GM19372 (cell line): Measurements from ENCODE around the gene PGAP1.

Experiments used
- ATAC-seq: cut with Tn5 transposase; IDR thresholded peaks from one replicate; pipeline ENCODE4 v1.9.1; 2021; ENCODE audit warnings: mild to moderate bottlenecking, low read depth, moderate library complexity; ENCODE audit not compliant: unreplicated experiment

Gene PGAP1, protein sequence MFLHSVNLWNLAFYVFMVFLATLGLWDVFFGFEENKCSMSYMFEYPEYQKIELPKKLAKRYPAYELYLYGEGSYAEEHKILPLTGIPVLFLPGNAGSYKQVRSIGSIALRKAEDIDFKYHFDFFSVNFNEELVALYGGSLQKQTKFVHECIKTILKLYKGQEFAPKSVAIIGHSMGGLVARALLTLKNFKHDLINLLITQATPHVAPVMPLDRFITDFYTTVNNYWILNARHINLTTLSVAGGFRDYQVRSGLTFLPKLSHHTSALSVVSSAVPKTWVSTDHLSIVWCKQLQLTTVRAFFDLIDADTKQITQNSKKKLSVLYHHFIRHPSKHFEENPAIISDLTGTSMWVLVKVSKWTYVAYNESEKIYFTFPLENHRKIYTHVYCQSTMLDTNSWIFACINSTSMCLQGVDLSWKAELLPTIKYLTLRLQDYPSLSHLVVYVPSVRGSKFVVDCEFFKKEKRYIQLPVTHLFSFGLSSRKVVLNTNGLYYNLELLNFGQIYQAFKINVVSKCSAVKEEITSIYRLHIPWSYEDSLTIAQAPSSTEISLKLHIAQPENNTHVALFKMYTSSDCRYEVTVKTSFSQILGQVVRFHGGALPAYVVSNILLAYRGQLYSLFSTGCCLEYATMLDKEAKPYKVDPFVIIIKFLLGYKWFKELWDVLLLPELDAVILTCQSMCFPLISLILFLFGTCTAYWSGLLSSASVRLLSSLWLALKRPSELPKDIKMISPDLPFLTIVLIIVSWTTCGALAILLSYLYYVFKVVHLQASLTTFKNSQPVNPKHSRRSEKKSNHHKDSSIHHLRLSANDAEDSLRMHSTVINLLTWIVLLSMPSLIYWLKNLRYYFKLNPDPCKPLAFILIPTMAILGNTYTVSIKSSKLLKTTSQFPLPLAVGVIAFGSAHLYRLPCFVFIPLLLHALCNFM

DNA sequence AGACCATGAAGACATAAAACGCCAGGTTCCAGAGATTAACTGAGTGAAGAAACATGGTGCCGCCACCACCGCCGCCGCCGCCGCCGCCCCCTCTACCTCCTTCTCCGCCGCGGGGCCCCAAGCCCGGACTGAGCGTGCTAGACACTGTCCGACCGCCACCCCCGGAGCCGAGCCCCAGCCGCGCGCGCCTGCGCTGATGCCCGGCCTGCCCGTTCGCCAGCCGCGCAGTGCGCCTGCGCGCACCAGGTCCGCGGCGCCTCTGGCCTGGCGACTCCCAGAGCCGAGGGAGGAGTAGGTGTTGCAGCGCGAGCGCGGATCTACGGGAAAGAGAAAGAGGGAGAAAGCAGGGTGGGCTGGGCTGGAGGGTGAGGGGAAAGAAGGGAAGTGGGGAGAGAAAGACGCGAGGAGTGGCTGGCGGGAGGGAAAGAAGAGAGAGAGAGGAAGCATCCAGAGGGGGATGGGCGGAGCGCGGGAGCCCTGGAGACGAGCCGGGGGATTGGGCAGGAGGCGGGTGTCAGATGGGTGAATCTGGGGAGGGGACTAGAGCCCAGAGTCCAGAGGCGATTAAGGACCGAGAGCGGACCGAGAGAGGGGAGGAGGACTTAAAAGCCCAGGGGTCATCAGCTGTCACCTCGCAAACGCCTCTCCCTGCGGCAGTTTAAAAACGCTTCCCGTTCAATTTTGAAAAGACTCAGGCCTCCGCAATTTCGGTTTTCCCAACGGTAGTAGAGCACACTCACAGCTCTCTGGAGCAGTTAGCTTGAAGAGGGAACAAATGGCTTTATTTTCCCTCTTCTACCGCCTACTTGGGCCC, at the start of gene PGAP1:
Gene PGAP1, minus strand, starts transcription at position 146 of the 814 bp plus-strand sequence. Its CDS starts 91 bp downstream, at position 55.
- peak; percentile 84 for ATAC-seq

GRCh38 chr2:196974970-196975369, 48.5 kb upstream of the PGAP1 start:
- ATAC-seq = no peak

GRCh38 chr2:196971574-196972279, 45.2 kb upstream of the PGAP1 start:
- no peak for ATAC-seq

DNA sequence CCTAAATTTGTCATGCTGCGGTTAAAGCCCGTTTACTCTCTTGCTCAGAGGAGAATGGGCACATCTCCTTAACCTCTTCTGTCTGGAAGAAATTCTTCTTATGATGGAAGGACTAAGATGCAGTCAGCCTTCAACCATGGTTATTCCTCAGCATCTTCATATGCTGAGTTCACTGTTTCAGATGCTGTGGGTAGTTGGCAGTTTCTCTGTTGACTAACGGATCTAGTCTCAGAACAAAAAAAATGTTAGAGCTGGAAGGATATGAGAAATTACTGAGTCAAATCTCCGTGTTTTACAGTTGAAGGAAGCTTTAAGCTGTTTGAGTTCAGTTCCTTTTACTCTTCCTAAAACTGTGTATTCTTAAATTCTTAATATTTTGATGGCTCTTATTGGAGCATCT, 43.6 kb upstream of the PGAP1 start:
- no peak for ATAC-seq

DNA sequence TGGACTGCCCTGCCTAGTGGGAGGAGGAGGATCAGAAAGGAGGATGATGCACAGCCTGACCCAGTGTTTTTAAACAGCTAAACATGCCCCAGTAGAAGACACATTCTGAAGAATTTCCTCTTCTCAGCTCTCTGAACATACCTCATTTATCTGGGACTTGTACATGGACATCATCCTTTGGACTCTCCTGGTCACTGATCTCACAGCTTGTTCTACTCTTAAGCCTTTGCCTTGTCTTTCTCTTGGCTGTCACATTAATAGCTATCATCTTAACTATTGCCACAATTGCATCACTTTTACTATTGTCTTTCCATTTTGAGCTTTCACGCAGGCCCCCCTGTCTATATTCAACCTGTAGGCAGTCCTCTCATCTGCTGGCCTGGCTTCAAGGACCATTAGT, 42.0 kb upstream of the PGAP1 start:
- no peak for ATAC-seq

DNA sequence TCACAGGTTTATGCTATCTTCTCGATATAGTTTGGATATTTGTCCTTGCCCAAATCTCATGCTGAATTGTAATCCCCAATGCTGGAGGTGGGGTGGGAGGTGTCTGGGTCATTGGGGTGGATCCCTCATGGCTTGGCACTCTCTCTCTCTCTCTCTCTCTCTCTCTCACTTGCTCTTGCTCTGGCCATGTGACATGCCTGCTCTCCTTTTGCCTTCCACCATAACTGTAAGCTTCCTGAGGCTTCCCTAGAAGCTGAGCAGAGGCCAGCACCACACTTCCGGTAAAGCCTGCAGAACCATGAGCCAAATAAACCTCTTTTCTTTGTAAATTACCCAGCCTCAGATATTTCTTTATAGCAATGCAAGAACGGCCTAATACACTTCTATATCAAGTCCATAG, 41.3 kb upstream of the PGAP1 start:
- no peak for ATAC-seq

- ATAC-seq = no peak
Measured at GRCh38 chr2:196967116-196967515, 40.6 kb upstream of the PGAP1 start.

DNA sequence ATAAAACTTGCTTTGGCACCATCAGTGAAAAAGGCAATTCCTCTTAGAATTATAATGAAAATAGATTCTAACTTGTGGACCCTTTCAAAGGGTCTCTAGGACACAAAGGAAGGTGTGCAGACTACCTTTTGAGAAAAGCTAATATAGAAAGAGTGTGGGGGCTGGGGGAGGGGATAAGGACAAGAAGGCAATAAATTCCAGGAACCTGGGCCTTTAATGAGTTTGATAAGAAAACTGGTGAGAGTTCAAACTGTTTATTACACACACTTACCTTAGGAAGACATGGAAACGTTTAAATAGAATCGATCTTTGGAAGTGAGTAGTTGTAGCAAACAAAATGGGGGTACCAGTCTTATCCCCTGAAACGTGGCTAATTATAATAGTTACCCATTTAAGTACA, 39.6 kb upstream of the PGAP1 start:
- no peak for ATAC-seq

- ATAC-seq = no peak
Measured at GRCh38 chr2:196965651-196966050, 39.1 kb upstream of the PGAP1 start.

- ATAC-seq = no peak
Measured at GRCh38 chr2:196963961-196964360, 37.5 kb upstream of the PGAP1 start.

DNA sequence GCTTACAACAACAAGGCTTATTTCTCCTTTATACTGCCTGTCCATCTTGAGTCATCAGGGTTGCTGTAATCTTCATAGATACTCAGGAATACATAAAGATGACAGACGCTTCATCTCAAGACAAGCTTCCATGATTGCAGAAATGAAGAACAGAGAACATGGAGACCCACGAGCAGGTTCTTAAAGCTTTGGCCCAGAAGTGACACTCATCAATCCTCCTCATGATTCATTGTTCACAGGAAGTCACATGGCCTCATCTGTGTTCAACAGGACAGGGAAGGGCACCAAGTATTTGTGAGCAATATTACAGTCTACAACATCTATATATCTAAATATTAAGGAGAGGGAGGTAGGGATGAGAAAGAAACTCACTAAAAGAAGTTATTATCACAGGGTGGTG, 36.5 kb upstream of the PGAP1 start:
- no peak for ATAC-seq

DNA sequence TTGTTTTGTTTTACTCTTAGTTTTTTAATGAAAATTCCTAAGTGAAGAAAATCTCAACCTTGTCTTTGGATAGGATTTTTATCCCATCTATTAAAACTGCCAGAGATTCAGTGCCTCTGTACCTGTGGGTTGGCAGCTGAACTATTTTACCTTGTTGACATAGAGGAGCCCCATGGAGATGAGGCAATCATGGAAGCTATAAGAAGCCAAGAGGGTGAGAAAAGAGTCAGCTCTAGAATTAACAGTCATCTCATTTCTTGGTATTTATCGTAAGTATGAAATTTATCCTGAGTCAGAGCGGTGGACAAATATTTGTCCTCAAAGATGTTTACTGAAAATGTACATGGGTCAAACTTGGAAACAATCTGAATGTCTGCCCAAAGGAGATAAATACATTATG, 35.8 kb upstream of the PGAP1 start:
- no peak for ATAC-seq

DNA sequence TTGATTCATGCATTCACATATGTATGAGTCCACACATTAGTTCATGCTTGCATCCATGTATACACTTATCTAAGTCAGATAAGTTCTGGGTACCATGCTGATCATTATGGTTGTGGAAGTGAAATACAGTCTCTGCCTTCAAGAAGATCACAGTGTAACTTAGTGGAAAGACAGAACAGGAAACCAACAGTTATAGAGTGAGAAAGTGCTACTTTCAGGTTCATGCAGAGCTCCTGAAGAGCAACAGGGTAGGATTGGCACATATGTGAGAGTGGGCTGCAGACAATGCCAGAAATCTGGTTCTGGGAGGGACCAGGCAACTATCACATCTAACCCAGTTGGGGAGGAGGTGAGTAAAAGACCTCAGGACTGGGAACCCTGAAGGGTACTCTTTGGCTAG, 35.4 kb upstream of the PGAP1 start:
- peak; percentile 99 for ATAC-seq

GRCh38 chr2:196959734-196960338, 33.3 kb upstream of the PGAP1 start:
- no peak for ATAC-seq

- no peak for ATAC-seq
Measured at GRCh38 chr2:196959281-196959680, 32.8 kb upstream of the PGAP1 start.

DNA sequence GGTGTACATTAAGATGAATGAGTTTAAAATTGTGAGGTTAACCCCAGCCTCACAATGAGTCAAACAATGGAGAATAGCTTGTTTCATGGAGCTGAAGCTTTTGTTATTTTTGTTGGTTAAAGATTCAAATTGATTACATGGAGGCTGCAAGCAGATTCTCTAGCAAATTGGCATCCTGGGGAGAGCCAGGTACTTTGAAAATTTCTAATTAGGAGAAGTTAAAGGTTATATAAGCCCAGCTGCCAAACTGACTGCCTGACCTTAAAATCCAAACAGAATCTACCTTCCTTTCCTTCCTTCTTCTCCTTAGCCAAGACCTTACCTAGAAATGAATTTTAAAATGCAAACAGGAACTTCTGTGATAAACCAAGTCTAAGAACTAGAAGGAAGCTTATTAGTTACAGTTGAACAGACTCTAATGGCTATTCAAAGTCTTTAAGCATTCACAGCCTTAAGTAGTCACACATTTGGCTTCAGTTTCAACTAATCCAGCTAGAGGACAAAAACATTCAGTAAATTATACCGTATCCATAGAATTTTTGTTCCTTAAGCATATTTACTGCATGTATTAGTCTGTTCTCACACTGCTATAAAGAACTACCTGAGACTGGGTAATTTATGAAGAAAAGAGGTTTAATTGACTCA, 31.5 kb upstream of the PGAP1 start:
- ATAC-seq = no peak

GRCh38 chr2:196957442-196957841, 30.9 kb upstream of the PGAP1 start:
- ATAC-seq = no peak

GRCh38 chr2:196956069-196956468, 29.6 kb upstream of the PGAP1 start:
- no peak for ATAC-seq

GRCh38 chr2:196955036-196955435, 28.5 kb upstream of the PGAP1 start:
- no peak for ATAC-seq
